ENCODE measurements around the gene ATXN7L3.

The ATXN7L3 gene

GRCh38 chr17:44218344-44219107 lies 18.8 kb upstream of the ATXN7L3 start:
- DNase-seq (ENCODE audit: low spot score), result peak; percentile 94

- no peak for DNase-seq (ENCODE audit: low spot score)
Measured at GRCh38 chr17:44217738-44218343, 18.2 kb upstream of the ATXN7L3 start.

GRCh38 chr17:44216694-44217093 lies 17.0 kb upstream of the ATXN7L3 start:
- DNase-seq (ENCODE audit: low spot score), result no peak

- no peak for DNase-seq (ENCODE audit: low spot score)
Measured at GRCh38 chr17:44216173-44216572, 16.5 kb upstream of the ATXN7L3 start.

GRCh38 chr17:44214896-44215295 lies 15.2 kb upstream of the ATXN7L3 start:
- DNase-seq (ENCODE audit: low spot score), result no peak

GRCh38 chr17:44214230-44214494 lies 14.5 kb upstream of the ATXN7L3 start:
- no peak for DNase-seq (ENCODE audit: low spot score)

- no peak for DNase-seq (ENCODE audit: low spot score)
Measured at GRCh38 chr17:44213403-44214229, 13.9 kb upstream of the ATXN7L3 start.

- no peak for DNase-seq (ENCODE audit: low spot score)
Measured at GRCh38 chr17:44212507-44213402, 13.1 kb upstream of the ATXN7L3 start.

GRCh38 chr17:44211281-44212265 lies 11.9 kb upstream of the ATXN7L3 start:
- DNase-seq (ENCODE audit: low spot score), result no peak

- peak; percentile 94 for DNase-seq (ENCODE audit: low spot score)
Measured at GRCh38 chr17:44210342-44211192, 10.9 kb upstream of the ATXN7L3 start.

- DNase-seq (ENCODE audit: low spot score), result no peak
Measured at GRCh38 chr17:44209786-44210341, 10.2 kb upstream of the ATXN7L3 start.

- no peak for DNase-seq (ENCODE audit: low spot score)
Measured at GRCh38 chr17:44207743-44208142, 8.1 kb upstream of the ATXN7L3 start.

GRCh38 chr17:44207319-44207718 lies 7.6 kb upstream of the ATXN7L3 start:
- no peak for DNase-seq (ENCODE audit: low spot score)

GRCh38 chr17:44206825-44207155 lies 7.1 kb upstream of the ATXN7L3 start:
- no peak for DNase-seq (ENCODE audit: low spot score)

- no peak for DNase-seq (ENCODE audit: low spot score)
Measured at GRCh38 chr17:44205962-44206824, 6.5 kb upstream of the ATXN7L3 start.

GRCh38 chr17:44204441-44204882 lies 4.8 kb upstream of the ATXN7L3 start:
- DNase-seq (ENCODE audit: low spot score), result peak; percentile 43

- peak; percentile 54 for DNase-seq (ENCODE audit: low spot score)
Measured at GRCh38 chr17:44203731-44204440, 4.2 kb upstream of the ATXN7L3 start.

GRCh38 chr17:44202756-44203155 lies 3.1 kb upstream of the ATXN7L3 start:
- no peak for DNase-seq (ENCODE audit: low spot score)
